HG03571 (cell line): ENCODE measurements around the gene DDX51.

Source experiments
- ATAC-seq: cut with Tn5 transposase; IDR thresholded peaks from one replicate; pipeline ENCODE4 v1.9.1; 2021; ENCODE audit not compliant: unreplicated experiment

Gene DDX51

GRCh38 chr12:132167611-132168310 is 23.6 kb upstream of the DDX51 start:
- ATAC-seq: no peak

- ATAC-seq: no peak
Observed at GRCh38 chr12:132166801-132167591, 22.9 kb upstream of the DDX51 start.

- ATAC-seq: no peak
Observed at GRCh38 chr12:132166093-132166492, 22.0 kb upstream of the DDX51 start.

GRCh38 chr12:132165584-132165983 is 21.5 kb upstream of the DDX51 start:
- ATAC-seq: no peak

GRCh38 chr12:132164426-132164825 is 20.3 kb upstream of the DDX51 start:
- ATAC-seq: no peak

GRCh38 chr12:132163911-132164288 is 19.8 kb upstream of the DDX51 start:
- ATAC-seq: no peak

- ATAC-seq: no peak
Observed at GRCh38 chr12:132163041-132163910, 19.2 kb upstream of the DDX51 start.

GRCh38 chr12:132162508-132163031 is 18.5 kb upstream of the DDX51 start:
- no peak for ATAC-seq

- ATAC-seq: no peak
Observed at GRCh38 chr12:132161796-132162507, 17.8 kb upstream of the DDX51 start.

GRCh38 chr12:132161036-132161781 is 17.1 kb upstream of the DDX51 start:
- no peak for ATAC-seq

- no peak for ATAC-seq
Observed at GRCh38 chr12:132160601-132161035, 16.5 kb upstream of the DDX51 start.

GRCh38 chr12:132160016-132160415 is 15.9 kb upstream of the DDX51 start:
- no peak for ATAC-seq

GRCh38 chr12:132159555-132160003 is 15.5 kb upstream of the DDX51 start:
- no peak for ATAC-seq

GRCh38 chr12:132158677-132159554 is 14.8 kb upstream of the DDX51 start:
- no peak for ATAC-seq

- no peak for ATAC-seq
Observed at GRCh38 chr12:132157733-132158409, 13.8 kb upstream of the DDX51 start.

GRCh38 chr12:132156573-132157325 is 12.6 kb upstream of the DDX51 start:
- no peak for ATAC-seq

- ATAC-seq: no peak
Observed at GRCh38 chr12:132155771-132156572, 11.9 kb upstream of the DDX51 start.
